GOT3 (cell line): ENCODE results near the gene GPR161.

Source experiments
- DNase-seq: peaks from one replicate; lab custom pipeline; 2025; ENCODE audit warnings: mixed read lengths; lab: John Stamatoyannopoulos, UW

The GPR161 gene

GRCh38 chr1:168031627-168032026 is 105.1 kb downstream of the GPR161 start:
- no peak for DNase-seq

DNA sequence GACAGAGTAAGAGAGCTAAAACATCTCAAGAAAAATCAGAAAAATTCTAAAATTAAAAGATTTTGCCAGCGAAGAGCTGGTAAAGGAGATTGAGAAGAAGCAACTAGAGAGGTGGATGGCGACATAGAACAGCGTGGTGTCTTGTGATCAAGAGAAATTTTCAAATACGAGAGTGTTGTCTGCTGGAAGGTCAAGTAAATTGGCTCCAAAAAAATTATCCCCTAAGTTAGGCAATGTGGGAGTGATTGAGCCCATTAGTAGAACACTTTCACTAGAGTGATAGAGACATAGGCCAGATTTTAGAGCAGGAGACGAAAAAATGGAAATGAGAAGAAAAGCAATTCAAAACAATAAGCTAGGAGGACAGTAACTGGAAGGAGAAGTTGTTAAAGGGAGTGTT is 105.5 kb downstream of the GPR161 start:
- DNase-seq, result no peak
